DMS53 treated with DMSO at 0.1 percent for 48 hours (cell line): ENCODE data around the gene FAM184A.
"Not testable (repeated sequence)": the region's sequence is repeated elsewhere in the genome, so short reads cannot be mapped to it uniquely, and the experiment has no call there.

Experiments
- DNase-seq: peaks from one replicate; lab custom pipeline; 2025; ENCODE audit not compliant: unreplicated experiment; lab: John Stamatoyannopoulos, UW

Gene FAM184A

DNA sequence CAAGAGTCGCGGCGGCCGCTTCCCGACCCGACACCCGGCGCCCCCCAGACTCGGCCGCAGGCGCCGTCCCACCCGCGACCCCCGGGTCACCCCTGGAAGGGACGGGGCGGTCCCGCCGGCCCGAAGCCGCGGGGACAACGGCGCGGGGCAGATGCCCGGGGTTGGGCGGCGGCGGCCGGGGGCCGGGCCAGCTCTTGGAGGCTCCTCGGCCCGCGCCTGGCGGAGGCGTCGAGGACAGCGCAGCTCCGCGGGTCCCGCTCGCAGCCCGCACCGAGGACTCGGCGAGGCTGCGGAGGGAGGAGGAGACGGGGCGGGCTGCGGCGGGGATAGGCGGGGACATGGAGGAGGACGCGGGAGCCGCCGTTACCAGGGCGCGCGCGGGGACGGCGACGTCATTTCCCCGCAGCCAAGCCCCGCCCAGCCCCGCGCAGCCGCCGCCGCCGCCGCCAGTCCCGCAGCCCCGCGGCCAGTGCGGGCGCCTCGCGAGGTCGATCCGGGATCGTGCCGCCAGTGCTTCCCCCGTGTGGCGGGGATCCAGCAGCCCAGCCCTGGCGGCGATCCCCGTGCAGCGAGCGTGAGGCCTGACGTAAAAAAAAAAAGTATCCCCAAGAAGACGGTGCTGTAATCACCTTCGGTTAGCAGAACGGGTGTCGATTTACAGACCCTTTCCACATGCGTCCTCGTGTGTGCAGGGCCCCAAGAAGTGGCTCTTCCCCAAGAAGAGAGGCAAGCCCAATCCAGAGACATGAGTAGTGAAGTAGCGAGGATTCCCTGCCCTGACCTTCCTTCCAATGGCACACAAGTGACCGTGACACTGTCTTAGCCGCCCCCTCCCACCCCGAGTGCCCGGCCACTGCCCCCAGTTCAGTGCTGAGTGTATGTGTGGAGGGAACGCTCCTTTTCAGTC, at the start of gene FAM184A:
FAM184A (minus strand) TSS at position 289 of the 907 bp plus-strand sequence. CDS start 365 bp downstream, outside the sequence.
- no peak for DNase-seq

DNA sequence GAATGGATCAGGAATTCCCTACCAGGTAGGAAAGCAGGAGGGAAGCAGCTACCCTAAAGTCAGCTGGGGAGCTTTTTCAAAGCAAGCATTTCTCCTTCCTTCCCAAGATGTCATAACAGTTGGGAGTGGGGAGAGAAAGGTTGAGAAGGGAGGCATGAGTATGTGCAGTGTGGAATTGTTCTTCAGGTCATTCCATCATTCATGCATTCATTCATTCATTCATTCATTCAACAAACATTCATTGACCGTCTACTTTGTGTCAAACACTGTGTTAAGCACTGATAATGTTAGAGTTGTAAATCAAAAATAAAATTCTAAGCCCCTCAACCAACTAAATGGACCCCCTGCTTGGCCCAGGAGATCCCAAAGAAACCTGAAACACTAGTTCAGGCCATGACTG, 49.2 kb upstream of the FAM184A start:
- no peak for DNase-seq

GRCh38 chr6:119126826-119127225, 48.4 kb upstream of the FAM184A start:
- no peak for DNase-seq

GRCh38 chr6:119126140-119126539, 47.7 kb upstream of the FAM184A start:
- DNase-seq = no peak

DNA sequence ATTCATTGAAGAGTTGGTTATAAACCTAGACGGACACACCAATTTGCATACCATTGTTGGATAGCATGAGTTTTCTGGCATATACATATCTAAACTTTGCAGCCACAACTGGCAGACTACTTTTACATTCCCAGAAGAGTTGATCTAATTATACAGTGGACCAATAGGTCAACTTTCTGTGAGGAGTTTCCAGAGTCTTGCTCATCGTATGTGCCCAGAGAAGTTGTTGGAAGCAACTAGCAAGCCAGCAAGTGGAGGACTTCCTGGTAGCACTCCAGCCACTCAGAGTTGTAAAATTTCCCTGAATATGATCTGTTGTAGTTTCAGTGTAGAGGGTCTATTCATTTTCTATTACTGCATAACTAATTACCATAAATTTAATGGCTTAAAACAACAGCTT, 47.1 kb upstream of the FAM184A start:
- DNase-seq = no peak

DNA sequence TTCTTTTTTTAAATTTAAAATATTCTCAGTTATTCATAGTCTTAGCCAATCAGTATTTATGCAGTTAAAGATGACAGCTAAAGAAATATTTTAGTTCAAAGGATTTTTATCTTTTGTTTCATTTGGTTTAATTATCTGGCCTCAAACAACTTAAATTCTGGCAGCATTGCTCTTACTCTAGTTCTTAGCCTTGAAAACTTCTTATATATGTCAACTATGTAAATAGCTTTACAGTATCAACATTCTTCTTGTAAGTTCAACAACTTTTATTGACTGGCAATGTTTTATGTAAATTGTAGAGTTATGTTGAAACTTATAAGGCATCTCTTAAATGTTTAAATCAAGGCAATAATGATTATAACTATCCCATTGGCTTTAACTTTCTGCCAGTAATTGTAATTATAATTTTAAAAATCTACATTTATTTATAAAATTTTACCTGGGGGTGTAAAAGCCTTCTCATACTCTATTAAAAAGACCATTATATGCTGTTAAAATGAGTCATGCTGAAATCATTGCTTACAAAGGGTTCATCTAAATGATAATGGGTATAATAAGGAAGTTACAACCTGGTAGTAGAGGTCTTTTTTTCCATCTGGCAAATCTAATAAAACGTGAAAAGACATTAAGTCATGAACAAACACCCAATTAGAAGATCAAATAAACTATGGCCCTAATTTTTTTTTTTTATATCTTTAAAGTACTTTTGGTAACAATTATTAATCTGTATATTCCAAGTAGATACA, 45.8 kb upstream of the FAM184A start:
- DNase-seq = no peak

GRCh38 chr6:119122336-119122735, 43.9 kb upstream of the FAM184A start:
- no peak for DNase-seq

- no peak for DNase-seq
Measured at GRCh38 chr6:119121367-119121766, 42.9 kb upstream of the FAM184A start.

- no peak for DNase-seq
Measured at GRCh38 chr6:119119989-119120388, 41.5 kb upstream of the FAM184A start.

GRCh38 chr6:119119062-119119461, 40.6 kb upstream of the FAM184A start:
- DNase-seq = not testable (repeated sequence)

DNA sequence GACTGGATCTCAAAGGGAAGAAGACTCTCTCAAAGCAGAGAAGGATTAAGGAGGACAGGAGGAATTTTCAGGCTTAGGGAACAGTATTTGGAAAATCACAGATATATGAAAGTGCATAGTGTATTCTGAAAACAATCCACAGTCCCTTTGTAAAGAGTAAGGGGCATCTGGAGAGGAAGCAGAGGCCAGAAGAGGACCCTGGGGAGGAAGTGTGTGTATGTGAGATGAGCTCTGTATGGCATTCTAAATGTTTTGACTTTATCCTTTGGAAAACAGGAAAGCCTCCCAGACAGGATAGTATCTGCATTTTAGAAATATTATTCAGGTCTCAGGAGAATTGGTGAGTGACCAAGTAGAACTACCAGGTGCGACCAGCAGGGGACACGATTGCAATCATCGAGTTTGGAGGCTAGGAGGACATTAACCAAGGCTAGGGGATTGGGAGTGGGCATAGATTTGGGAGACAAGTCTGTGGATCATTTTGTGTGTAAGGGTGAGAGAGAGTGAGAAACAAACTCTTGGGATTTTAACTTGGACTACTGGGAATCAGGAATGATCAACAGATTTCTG, 38.3 kb upstream of the FAM184A start:
- DNase-seq = no peak

DNA sequence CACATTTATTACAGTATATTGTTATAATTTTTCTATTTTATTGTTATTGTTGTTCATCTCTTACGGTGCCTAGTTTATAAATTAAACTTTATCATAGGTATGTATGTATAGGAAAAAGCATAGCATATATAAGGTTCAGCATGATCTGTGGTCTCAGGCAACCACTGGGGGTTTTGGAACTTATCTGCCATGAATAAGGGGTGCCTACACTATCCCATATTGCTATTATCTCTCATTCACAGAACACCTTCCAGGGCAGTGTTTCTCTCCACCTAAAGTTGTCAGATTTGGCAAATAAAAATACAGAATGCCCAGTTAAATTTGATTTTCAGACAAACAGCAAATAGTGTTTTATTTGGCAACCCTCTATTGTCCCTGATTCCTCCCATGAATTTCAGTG, 35.5 kb upstream of the FAM184A start:
- no peak for DNase-seq

GRCh38 chr6:119112812-119113530, 34.5 kb upstream of the FAM184A start:
- DNase-seq = no peak

DNA sequence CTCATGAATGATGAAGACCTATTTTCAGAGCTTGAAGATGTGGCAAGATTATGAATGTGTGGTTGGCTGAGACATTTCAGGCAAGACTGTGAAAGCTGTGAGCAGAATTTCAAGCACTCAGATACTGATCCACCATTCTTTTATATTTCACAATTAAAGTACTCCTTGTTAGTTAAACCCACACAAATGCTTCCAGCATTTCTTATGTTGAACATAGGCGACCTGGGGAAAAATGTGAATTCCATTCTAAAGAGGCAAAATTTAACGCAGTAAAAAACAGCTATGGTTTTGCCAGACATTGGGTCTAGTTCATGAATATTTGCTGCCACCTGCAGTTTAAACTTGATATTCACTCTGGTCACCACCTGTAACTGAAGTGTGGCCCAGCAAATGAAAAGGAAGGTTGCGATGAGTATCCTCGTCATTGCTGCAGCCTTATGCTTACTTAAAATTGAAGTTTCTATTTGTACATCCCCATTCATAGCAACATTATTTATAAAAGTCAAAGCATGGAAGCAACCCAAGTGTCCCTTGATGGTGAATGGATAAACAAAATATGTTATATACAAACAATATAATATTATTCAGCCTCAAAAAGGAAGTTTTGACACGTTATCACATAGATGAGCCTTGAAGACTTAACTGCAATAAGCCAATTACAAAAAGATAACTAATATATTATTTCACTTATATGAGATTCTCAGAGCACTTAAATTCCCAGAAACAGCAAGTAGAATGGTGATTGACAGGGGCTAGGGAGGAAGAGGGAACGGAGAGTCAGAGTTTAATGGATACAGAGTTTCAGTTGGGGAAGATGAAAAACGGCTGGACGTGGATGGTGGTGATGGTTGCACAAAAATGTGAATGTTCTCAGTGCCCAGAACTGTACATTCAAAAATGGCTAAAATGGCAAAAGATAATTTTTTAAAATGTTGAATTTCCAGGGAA, 32.4 kb upstream of the FAM184A start:
- no peak for DNase-seq

DNA sequence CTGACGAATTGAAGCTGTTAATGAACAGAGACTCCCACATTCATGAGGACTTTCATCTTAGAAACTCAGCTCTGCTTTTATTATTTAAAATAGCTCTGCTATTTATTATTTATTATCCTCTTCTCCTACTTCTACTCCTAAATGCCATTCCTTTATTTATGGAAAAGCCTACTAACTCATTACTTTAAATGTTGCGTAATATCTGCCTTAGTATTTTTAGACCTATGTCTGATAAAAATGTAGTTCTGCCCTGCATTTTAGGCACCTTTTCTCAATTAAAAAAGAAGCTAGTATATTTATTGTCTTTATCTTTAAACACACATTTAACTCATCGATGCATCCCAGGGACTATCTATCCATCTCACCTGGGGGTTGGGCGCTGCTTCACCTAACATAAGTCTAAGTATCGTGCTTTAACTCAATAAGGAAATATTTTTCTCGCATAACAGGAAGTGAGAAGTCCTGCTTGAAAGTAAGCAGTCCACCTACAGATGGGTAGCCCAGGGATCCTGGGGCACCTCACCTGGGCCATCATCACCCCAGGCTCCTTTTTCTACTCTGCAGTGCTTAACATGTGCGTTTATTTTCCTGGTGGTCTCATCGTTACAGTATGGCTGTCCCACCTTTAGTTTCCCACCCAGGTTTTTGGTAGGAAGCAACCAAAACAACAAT, 31.3 kb upstream of the FAM184A start:
- DNase-seq = no peak

DNA sequence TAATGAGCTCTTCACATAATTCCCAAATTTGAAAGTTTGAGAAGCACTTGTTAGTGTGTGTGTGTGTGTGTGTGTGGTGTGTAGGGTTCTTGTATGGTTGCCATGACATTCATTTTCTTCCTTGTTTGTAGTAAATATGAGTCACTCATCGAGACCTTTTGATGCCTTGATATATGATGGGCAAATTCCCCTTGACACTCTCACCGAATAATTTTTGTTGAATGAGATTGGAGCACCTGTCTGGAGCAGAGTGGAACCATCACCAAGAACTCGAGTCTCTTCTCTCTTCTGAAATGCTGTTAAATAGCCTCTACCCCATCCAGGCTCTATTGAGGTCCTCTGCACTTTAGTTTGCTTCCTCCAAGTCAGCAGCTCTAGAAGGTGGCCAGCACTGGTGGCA, 29.6 kb upstream of the FAM184A start:
- no peak for DNase-seq

DNA sequence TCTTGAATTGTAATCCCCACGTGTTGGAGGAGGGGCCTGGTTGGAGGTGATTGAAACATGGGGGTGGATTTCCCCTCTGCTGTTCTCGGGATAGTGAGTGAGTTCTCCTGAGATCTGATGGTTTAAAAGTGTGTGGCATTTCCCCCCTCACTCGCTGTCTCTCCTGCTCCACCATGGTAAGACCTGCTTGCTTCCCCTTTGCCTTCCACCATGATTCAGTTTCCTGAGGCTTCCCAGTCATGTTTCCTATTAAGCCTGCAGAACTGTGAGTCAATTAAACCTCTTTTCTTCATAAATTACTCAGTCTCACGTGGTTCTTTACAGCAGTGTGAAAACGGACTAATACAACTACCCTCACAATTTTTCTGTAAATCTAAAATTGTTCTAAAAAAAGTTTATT, 26.8 kb upstream of the FAM184A start:
- no peak for DNase-seq

- DNase-seq = no peak
Measured at GRCh38 chr6:119102901-119103300, 24.4 kb upstream of the FAM184A start.

DNA sequence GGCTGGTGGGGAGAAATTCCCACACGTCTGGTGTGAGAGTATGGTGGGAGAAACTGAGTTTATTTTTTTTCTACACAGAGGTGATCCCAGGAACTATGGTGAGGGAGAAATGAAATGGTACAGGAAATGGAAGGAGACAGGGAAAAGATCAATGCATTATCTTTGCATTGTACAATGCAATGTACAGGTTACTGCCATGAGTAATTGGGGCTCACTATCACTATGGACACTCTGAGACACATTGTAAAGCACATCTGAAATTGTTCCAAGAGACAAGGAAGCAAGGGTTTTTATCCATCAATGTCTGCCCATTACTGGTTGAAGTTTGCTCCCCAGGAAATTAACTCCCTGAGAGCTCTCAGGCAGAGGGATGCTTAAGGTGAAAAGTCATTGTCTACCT, 21.7 kb upstream of the FAM184A start:
- DNase-seq = no peak
